ENCODE results near the gene DCAF10. TPM values are rescaled to one million over a fixed set of nuclear protein-coding genes. Genes with fewer than 3 reads are reported as not detected.
"Not testable (repeated sequence)": the region's sequence is repeated elsewhere in the genome, so short reads cannot be mapped to it uniquely, and the experiment has no call there.

DCAF10 gene
- total RNA-seq, 1 experiment from 2014 or later: 21.4 TPM

DNA sequence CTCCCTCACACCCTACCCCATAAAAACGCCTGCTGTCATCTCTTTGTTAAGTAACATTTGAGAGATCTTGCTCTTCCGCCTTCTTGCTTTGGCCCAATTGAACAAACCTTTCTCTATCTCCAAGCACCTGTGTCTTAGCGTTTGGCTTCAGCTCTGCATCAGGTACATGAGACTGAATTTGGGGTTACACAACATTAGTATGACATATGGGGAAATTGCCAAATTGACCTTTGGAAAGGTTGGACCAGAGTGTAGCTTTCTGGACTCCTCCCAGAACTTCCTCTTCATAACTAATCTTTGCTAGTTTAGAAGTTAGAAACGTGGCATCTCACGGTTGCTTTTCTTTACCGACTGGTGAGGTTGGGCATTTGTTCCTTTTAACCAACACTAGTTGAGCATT lies 12.3 kb upstream of the DCAF10 start:
- DNase-seq (ENCODE audit: extremely low read depth, low read depth): no peak

DNA sequence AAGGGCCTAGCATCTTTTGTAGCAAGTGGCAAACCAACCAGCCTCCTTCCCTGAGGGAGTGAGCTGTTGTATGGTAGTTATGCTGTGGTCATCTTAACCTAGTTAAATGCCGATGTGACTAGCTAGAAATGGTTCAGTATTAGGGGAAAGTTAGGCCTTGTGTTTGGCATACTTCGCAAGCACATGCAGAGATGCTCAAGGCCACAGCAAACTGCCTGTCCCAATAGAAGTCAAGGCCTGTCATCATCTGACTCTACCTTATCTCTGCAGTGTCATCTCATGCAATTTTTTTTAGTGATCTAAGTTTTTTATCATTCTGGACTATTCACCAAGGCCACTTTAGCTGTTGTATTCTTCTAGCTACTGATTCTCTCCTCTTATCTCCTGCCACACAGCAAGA lies 10.5 kb upstream of the DCAF10 start:
- DNase-seq (ENCODE audit: extremely low read depth, low read depth): no peak

DNA sequence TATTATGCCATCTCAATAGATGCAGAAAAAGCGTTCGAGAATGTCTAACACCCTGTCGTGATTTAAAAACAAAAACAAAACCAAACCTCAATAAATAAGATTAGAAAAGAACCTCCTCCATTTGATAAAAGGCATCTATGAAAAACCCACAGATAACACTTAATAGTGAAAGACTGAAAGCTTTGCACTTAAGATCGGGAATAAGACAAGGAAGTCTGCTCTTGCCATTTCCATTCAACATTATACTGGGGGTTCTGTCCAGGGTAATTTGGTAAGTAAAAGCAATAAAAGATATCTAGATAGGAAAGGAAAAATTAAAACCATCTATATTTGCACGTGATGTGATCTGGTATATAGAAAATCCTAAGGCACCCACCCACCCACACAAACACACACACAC lies 8.5 kb upstream of the DCAF10 start:
- DNase-seq (ENCODE audit: extremely low read depth, low read depth): no peak

DNA sequence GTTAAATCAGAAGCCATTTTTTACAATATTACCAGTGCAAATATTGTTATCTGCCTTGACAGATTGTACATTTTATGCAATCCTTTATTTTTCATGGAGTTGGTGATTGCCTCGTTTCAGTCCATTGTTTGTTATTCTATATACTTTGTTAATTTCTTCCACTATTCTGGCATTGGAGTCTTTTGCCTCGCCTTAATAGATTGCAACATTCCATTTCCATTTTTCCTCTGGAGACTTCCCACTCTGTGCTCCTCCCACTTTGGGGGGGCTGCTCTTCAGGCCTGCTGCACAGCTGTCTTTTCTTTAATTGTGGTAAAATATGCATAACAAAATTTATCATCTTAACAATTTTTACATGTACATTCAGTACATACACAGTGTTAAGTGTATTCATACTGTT lies 4.4 kb upstream of the DCAF10 start:
- no peak for DNase-seq (ENCODE audit: extremely low read depth, low read depth)

DNA sequence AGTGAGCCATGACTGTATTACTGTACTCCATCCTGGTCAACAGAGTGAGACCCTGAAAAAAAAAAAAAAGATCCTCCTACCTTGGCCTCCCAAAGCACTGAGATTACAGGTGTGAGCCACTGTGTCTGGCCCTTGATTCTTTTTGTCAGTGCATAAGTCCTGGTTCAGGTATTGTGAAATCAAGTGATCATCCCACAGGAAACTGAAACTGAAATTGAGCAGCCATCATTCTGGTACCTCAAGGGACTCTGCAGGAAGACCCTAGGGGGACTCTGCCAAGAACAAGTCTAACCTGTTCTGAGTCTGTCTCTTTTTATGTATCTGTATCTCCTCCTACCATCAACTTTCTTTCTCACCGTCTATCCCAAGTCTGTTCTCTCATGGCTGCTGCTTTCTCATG lies 1.9 kb upstream of the DCAF10 start:
- DNase-seq (ENCODE audit: extremely low read depth, low read depth): no peak

DNA sequence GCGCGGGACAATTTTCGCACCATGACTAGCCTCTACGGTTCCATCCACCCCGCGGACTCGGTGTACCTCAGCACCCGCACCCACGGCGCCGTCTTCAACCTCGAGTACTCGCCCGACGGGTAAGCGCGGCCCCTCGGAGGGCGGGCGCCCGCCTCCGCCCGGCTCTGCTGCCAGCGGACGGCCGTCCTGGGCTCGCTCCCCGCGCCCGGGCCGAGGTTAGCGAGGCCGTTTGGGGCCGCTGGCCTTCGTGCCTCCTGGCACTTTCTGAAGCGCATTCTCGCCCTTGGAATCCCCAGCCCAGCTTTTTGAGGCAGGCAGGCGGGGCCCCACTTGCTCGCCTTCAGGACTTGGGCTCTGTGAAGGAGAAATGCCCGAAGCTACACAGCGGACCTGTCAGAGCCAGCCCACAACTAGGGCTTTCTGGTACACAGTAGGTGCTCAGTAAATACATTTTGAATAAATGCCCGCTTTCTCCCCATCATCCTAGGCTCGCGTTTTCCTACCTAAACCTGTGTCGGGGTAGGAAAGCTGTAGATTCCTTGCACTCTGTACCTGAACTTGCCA lies 772 bp downstream of the DCAF10 start:
- no peak for DNase-seq (ENCODE audit: extremely low read depth, low read depth)

DNA sequence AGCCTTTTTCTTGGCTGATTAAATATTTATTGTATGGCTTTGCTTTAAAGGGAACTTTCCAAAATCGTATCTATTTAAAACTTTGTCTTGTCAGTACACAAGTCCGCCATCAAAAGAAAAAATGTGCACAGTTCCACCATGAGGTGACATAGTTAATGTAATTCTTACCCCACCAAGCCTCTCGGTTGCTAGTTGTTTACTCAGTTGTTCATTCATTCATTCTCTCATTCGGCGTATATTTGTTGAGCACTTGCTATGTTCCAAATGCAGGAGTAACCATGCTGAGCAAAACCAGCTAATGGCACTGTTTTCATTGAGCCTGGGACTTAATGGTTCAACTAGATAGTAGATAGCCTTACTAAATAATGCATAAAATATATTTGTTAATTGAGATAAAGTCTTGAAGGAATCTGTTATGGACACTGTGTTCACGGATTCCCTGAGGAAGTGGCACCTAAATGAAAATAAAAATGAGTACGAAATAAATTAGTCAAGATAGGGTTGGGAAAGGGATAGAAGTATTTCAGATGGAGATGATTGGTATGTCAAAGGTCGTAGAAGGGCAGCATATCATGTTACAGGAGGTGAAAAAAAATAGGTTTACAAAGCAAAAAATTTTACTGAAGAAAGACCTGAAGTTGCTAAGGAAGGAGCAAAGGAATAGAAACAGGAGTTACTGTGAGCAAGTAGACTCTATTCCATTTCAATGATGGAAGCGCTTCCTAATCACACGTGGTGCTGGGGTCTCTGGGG lies 1.5 kb downstream of the DCAF10 start:
- DNase-seq (ENCODE audit: extremely low read depth, low read depth): no peak

DNA sequence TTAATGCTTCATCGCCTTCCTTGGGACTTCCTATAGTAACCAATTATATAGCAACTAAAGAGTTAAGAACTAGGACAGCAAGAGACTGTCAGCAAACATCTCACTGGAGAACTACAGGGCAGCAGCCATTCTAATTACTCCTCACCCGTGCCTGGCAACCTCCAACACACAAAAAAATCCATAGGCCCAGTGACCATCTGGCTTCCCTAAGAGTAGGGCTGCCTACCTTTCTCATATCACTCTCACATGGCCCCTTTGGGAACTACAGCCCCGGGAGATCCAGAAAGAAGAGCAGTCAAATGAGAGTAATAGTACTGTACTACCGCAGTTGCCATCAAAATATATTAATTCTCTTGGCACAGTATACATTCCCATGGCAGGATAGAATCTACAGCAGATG lies 5.7 kb downstream of the DCAF10 start:
- no peak for DNase-seq (ENCODE audit: extremely low read depth, low read depth)

DNA sequence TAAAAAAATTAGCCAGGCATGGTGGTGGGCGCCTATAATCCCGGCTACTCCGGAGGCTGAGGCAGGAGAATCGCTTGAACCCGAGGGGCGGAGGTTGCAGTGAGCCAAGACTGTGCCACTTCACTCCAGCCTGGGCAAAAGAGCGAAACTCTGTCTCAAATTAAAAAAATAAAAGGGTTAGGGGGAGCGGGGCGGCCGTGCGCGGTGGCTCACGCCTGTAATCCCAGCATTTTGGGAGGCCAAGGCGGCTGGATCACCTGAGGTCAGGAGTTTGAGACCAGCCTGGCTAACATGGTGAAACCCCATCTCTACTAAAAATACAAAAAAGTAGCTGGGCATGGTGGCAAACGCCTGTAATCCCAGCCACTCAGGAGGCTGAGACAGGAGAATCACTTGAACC lies 9.1 kb downstream of the DCAF10 start:
- not testable (repeated sequence) for DNase-seq (ENCODE audit: extremely low read depth, low read depth)

DNA sequence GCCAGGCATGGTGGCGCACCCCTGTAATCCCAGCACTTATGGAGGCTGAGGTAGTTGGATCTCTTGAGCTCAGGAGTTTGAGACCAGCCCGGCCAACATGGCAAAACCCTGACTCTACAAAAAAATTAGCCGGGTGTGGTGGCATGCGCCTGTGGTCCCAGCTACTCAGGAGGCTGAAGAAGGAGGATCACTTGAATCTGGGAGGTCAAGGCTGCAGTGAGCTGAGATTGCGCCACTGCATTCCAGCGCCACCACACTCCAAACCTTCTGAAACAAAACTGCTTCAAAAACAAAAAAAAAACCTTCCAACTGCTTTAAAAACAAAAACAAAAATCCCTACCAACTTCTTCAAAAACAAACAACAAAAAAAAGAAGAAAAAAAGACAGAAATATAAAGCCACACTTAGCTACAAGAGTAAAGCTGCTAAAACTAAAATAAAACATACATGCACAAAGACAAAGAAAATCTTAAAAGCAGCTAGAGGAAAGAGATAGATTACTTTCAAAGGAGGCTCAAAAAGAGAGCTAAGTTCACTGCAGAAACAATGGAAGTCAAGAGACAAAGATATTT lies 11.4 kb downstream of the DCAF10 start:
- no peak for DNase-seq (ENCODE audit: extremely low read depth, low read depth)

DNA sequence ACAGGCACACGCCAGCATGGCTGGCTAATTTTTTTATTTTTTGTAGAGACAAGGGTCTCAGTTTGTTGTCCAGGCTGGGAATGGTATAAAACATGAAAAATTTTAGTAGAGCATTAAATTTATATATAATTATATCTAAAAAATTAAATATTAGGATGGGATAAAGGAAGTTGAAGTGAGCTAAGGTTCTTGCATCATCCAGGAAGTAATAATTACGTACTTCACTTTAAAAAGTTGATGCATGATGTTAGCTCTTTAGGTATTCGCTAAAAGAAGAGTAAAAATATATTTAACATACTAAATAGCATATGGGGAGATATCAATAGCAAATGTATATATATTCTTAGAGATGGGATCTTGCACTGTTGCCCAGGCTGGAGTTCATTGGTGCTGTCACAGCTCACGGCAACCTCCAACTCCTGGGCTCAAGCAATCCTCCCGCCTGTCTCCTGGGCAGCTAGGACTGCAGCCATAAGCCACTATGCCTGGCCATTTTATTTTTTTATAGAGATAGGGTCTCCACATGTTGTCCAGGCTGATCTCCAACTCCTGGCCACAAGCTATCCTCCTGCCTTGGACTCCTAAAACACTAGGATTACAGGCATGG lies 12.3 kb downstream of the DCAF10 start:
- no peak for DNase-seq (ENCODE audit: extremely low read depth, low read depth)

DNA sequence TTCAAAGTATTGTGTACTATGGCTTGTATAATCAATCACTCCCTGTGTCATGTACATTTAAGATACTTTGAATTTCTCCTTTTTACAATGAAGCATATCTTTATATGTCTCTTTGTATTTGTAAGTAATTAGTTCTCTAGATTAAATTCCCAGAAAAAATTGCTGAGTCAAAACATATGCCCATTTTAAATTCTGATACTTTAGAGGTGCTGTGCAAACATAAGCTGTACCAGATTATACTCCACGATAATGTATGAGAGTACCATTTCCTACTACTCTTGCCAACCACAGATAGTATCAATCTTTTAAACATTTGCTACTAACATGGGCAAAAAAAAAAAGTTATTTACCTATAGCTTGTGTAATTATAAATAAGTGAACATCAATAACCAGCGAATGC lies 18.3 kb downstream of the DCAF10 start:
- no peak for DNase-seq (ENCODE audit: extremely low read depth, low read depth)

DNA sequence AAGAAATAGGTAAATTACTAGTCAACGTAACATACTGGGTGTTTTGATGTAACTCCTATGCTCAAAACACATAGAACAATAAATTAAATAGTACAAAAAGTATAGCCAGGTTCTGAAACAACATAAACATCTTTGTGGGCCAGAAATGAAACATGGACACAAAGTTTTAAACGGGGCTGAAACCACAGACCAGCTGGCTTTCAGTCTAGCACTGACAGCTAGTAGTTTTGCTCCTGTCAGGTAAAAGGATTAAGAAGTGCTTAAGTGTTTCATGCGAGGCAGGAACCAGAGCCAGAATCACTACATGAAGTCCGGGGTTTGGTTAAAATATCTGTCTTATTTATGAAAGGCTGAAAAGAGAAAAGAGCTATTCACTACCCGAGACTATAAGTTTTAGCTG lies 19.5 kb downstream of the DCAF10 start:
- no peak for DNase-seq (ENCODE audit: extremely low read depth, low read depth)

DNA sequence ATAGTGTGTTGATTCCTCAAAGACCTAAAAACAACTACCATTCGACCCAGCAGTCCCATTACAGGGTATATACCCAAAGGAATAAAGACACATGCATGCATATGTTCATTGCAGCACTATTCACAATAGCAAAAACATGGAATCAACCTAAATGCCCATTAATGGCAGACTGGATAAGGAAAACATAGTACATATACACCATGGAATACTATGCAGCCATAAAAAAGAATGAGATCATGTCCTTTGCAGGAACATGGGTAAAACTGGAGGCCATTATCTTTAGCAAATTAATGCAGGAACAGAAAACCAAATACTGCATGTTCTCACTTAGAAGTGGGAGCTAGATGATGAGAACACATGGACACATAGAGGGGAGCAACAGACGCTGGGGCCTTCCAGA lies 24.6 kb downstream of the DCAF10 start:
- not testable (repeated sequence) for DNase-seq (ENCODE audit: extremely low read depth, low read depth)

DNA sequence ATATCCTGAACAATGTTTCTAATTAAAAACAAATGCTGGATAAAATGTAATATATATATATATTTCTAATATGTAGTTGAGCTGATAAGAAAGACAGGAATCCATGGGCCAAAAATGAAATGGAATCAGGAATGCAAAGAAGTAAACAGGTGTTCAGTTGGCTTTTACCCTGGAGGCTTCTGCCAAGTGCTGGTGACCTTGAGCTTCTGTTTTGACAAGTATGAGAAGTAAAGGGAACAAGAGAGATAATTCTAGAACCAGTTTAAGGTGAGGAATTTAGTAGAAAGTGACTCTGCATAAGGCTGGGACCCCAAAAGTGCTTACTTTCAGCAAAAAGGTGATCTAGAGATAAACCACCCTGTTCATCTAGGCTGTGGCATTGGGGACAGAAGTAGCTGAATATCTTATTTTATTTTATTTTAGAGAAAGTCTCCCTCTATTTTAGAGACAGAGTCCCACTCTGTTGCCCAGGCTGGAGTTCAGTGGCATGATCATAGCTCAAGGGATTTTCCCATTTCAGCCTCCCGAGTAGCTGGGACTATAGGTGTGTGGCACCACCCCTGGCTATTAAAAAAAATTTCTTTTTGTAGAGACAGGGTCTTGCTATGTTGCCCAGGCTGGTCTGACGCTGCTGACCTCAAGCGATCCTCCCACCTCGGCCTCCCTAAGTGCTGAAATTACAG lies 27.0 kb downstream of the DCAF10 start:
- DNase-seq (ENCODE audit: extremely low read depth, low read depth): no peak

DNA sequence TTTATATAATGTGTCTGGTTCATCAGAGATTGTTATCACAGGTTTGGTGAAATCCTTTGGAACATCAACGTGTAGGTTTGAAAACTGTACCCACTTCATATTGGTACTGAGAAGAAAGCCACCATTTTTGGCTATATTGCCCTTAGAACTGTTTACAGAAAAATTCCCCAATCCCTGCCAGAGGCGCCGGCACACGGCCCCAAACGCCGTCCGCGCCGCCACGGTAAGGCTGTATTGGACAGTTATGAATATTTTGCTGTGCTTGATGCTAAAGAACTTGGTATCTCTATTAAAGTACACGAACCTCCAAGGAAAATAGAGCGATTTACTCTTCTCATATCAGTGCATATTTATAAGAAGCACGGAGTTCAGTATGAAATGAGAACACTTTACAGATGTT lies 35.2 kb downstream of the DCAF10 start:
- DNase-seq (ENCODE audit: extremely low read depth, low read depth): no peak

DNA sequence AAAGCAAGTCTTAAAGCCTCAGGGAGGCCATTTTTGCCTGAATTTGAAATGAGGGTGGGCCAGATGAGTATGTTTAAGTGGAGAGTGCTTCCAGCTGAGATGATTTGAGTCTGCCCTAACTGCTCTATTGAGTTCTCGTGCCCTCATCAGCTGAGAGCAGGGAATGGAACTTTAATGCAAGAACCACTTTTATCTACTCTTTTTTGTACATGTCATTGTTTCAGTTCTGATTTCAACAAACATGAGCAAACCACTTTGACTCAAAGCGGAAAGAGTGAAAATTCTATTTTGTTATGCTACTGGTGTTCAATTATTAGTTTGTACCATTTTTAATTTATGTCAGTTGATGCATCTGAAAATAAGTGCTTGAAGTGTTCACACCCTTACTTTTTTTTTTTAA lies 35.8 kb downstream of the DCAF10 start:
- DNase-seq (ENCODE audit: extremely low read depth, low read depth): no peak

DNA sequence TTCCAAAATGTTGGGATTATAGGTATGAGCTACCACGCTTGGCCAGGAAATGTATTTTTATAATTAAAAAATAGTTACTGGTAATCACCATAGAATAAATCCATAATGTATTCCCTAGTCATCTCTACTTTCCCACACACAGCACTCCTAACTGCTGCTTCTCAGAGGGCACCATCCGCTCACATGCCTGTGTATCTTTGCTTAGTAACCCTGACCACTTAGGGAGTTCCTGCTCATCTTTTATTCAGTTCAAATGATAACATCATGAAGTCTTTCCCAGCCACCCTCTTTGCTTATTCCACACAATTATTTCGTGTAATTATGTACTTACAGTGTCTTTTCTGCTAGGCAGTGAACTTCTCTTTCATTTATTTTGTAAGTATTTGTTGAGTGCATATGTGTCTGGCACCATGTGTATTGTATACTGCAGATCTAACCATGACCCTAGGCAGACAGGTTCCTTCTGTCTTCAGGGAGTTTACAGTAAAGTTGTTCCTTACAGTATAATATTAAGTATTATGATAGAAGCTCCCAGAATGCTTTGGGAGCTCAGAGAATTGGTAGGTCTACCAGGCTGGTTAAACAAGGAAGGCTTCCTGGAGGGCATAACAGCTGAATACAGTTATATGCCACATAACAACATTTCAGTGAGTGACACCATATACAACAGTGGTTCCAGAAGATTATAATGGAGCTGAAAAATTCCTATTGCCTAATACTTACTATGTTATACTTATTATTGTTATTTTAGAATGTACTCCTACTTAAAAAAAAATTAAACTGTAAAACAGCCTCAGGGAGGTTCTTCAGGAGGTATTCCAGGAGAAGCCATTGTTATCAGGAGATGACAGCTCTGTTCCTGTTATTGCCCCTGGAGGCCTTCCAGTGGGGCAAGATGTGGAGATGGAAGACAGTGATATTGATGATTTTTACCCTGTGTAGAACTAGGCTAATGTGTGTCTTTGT lies 39.2 kb downstream of the DCAF10 start:
- no peak for DNase-seq (ENCODE audit: extremely low read depth, low read depth)

DNA sequence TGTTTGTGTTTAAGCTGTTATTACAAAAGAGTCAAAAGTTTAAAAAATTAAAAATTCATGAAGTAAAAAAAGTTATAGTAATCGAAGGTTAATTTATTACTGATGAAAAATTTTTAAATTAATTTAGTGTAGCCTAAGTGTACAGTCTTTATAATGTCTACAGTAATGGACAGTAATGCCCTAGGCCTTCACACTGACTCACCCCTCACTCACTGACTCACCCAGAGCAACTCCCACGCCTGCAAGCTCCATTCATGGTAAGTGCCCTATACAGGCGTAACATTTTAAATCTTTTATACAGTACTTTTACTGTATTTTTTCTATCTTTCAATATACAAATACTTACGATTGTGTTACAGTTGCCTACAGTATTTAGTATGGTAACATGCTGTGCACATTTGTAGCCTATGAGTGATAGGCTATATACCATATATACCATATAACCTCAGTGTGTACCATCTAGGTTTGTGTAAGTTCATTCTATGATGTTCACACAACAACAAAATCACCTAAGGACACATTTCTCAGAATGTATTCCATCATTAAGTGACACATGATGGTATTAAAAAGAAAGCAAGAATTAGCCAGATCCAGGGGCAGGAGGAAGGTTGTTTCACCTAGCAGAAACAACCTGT lies 40.1 kb downstream of the DCAF10 start:
- peak; percentile 35 for DNase-seq (ENCODE audit: extremely low read depth, low read depth)

DNA sequence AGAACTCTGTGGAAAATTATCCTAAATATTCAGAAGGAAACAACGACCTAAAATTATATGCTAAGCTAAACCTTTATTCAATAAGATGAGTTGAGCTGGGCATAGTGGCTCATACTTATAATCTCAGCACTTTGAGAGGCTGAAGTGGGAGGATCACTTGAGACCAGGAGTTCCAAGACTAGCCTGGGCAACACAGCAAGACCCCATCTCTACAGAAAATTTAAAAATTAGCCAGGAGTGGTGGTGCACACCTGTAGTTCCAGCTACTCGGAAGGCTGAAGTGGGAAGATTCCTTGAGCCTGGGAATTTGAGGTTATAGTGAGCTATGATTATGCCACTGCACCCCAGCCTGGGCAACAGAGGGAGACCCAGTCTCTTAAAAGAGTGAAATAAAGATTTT lies 51.6 kb downstream of the DCAF10 start:
- no peak for DNase-seq (ENCODE audit: extremely low read depth, low read depth)

All from NCI-H460 (cell line).